ENCODE data around the gene LMCD1.

- TF ChIP-seq CTCF (IDR thresholded peaks at IDR 0.05) (no peak), POLR2A (IDR thresholded peaks at IDR 0.05) (peak in 1 of 2 donors; percentile 17)
Measured at GRCh38 chr3:8482960-8483665, 18.5 kb upstream of the LMCD1 start.
